Measurements from ENCODE around the gene FCRL4.

- TF ChIP-seq CTCF (IDR thresholded peaks at IDR 0.05), result no peak
- no peak for TF ChIP-seq POLR2A (IDR thresholded peaks at IDR 0.05)
Observed at GRCh38 chr1:157618190-157618589, 20.3 kb upstream of the FCRL4 start.

Measured in Peyer's patch (tissue), 4 donors.